HG03469 (cell line): Measurements from ENCODE around the gene DMRT1.
"Not testable (repeated sequence)": the region's sequence is repeated elsewhere in the genome, so short reads cannot be mapped to it uniquely, and the experiment has no call there.

Experiments
- ATAC-seq: cut with Tn5 transposase; IDR thresholded peaks from one replicate; pipeline ENCODE4 v1.9.1; 2021; ENCODE audit warnings: mild to moderate bottlenecking, moderate library complexity, moderate number of reproducible peaks; ENCODE audit not compliant: unreplicated experiment

The DMRT1 gene

DNA sequence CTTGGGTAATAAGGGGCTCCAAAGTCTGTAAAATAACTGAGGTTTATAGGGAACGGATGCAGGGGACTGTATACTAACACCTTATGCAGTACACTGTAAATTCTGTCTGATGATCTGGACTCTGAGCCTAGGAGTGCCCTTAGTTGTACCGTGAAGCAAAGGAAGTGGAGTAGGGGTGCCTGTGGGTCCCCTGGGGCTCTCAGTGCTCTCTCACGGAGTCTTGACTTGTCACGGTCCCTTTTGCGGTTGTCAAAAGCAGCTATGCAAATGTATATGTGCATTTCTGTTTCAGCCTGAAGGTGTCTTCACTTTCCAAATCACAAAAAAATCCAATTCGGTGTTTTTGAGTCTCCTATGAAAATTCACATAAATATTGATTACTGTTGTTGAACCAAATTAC, 17.8 kb downstream of the DMRT1 start:
- peak; percentile 100 for ATAC-seq

DNA sequence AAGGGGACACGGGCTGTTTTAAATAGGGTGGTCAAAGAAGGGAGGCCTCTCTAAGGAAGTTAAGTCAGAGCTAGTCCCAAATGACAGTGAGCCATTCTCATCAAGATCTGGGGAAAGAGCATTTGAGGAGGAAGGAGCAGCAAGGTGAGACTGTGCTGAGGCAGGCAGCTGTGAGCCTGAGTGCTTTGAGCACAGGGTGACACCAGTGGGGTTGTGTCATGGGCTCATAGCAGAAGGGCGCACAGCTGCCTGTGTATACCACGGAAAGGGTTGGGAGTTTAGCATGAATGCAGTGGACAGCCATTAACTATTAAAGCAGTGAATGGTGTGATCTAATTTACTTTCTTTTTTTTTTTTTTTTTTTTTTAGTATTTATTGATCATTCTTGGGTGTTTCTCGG, 19.2 kb downstream of the DMRT1 start:
- ATAC-seq, result no peak

DNA sequence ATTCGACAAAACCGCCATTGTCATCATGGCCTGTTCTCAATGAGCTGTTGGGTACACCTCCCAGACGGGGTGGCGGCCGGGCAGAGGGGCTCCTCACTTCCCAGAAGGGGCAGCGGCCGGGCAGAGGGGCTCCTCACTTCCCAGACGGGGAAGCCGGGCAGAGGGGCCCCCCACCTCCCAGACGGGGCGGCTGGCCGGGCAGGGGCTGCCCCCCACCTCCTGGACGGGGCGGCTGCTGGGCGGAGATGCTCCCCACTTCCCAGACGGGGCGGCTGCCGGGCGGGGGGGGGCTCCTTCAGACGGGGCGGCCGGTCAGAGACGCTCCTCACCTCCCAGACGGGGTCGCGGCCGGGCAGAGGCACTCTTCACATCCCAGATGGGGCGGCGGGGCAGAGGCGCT, 20.0 kb downstream of the DMRT1 start:
- ATAC-seq, result not testable (repeated sequence)

DNA sequence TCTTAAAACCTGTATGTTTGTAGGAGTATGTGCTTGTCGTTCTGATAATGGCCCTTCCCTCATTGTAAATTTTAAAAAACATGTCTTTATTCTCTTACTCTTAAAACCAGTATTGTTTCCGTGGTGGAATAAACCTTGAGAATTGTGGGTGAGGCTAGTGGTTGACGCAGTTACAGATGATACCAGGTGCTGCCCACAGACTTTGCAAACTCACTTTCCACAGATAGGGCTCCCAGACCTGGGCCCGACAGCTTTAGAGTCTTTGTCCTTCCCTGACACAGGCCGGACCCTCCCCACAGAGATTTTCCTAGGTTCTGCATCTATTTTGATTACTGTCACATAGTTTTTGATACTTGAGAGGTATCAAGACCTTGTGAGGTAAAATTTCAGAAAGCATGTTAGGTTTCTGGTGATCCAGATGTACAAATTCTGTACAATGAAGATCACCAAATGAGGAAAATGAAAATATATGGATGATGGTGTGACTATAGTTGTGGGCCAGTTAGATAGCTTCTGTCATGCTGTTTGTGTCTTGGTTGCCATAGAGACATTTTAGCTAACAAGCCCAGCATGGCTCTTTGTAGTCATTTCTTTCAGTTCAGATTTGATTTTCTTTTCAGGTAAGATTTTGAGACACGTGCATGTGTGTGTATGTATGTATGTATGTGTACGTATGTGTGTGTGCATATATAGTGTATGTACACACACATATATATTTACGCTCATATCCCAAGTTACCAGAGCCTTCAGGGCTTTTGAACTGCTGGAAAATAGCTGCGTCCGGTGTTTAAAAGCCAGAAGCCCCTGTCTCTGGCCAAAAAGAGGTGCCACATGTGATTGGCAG, 33.8 kb downstream of the DMRT1 start:
- no peak for ATAC-seq

DNA sequence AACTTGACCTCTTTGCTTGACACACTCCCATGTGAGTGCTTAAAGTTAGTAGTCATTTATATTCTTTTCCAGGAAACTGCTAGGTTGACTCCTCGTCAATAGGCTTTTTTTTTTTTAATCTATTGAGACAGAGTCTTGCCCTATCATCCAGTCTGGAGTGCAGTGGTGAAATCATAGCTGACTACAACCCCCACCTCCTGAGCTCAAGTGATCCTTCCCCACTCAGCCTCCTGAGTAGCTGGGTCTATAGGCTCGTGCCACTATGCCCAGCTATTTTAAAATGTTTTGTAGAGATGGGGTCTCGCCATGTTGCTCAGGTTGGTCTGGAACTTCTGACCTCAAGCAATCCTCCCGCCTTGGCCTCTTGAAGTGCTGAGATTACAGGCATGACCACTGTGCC, 34.9 kb downstream of the DMRT1 start:
- no peak for ATAC-seq

DNA sequence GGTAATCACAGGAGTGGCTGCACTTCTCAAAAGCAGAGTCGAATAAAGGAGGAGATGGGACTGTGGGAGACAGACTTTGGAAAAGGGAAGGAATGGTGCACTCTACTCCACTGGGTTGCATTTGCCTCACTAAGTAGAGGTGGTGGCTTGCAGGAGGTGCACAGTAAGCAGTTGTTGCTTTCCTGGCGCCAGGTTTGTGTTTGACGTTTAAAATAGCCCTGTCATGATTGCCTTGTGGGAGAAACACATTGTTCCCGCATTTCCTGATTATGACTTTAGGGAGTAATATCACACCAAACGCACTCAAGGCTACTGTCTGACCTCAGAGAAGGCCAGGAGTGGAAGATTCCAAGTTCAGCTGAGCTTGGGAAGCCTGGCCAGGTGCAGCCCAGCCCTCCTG, 36.7 kb downstream of the DMRT1 start:
- ATAC-seq, result no peak

DNA sequence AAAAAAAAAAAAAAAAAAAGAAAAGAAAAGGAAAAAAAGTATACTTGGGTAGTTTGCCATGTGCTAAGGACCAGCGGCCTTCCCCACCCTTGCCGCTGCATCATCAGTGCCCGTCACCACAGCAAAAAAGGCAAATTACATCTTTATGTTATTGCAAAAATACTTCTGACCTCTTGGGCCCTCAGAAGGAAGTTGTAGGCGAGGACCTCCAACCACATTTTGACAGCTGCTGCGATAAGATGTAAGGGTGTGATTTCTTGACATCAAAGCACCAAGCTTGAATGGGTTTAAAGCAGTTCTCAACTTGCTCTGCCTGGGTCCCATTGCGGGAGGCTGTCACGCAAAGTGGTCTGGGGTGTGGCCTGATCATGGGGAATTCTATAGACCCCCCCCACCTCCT, 39.2 kb downstream of the DMRT1 start:
- peak; percentile 70 for ATAC-seq

DNA sequence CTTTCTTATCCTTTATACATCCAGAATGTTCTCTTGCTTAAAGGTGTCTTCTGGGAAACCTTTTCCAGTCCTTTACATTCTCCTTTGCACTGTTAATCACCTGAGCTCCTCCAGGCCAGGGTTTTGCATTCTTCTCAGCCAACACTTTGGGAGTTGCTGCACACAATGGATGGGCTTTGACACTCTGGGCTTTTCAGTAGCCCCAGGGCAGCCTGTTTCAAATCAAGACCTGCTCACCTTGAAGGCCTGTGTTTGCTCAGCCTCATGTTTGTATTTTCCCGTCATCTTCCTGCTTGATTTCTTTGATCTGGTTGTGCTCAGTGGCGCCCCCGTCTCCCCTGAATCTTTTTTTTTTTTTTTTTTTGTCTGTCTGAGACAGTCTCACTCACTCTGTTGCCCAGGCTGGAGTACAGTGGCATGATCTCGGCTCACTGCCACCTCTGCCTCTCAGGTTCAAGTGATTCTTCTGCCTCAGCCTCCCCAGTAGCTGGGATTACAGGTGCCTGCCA, 41.0 kb downstream of the DMRT1 start:
- no peak for ATAC-seq

DNA sequence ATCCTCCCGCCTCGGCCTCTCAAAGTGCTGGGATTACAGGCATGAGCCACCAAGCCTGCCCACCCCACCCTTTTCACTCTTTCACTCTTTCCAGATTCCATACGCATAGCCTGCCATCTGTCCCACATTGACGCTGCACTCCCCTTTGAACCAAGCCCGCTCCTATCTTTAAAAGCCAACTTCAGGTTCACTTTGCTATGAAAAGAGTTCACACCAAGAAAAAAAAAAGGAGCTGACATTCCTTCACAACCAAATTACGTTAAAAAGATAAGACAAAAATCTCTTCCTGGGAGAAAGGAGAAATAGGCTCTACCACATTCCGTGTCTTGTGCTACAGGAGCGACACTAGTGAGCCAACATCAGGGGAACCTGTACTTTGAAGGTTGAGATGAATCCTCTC, 41.5 kb downstream of the DMRT1 start:
- no peak for ATAC-seq

DNA sequence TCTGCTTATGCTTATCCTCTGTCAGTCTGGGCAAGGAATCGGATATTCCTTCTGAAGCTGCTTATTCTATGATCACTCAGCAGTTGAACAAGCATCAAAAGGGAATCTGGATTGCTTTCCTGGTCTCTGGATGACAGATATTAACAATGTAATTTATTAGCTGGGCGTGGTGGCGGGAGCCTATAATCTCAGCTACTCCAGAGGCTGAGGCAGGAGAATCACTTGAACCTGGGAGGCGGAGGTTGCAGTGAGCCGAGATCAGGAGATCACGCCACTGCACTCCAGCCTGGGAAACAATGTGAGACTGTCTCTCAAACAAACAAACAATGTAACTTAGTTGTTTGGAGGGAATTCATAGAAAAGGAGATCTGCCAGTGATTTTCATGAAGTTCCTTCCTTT, 45.4 kb downstream of the DMRT1 start:
- ATAC-seq, result no peak

DNA sequence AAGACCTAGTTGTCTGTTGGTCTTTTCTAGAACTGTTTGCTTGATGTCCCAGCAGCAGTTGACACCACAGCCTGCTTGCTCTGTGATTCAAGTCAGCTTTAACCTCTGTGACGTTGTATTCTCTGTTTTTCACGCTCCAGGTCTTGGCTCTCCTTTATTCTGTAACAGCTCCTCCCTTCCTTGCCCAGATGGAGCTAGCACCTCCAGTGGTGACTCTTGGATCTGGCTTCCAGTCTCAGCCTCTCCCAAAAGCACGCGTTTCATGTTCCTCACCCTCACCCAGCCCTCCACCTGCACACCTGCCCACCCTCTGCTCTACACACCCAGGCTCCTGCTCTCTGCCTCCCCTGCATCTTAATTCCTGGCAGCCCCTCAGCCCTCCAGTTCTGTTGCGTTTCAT, 50.6 kb downstream of the DMRT1 start:
- no peak for ATAC-seq

DNA sequence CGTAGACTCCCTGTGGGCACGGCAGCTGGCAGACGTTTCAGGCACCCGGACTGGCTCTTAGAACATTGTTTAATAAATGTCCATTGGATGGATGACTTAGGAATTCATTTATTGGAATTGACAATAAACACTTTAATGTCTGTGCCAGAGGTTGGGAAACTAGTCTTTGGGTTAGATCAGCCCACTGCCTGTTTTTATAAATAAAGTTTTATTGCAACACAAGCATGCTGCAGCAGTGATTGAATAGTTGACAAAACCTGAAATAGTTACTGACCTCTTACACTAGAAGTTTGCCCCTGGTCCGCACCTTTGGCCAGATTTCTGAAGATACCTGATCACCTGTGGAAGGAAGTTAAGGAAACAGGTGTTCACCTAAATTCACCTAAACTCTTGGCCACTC, 51.6 kb downstream of the DMRT1 start:
- no peak for ATAC-seq

DNA sequence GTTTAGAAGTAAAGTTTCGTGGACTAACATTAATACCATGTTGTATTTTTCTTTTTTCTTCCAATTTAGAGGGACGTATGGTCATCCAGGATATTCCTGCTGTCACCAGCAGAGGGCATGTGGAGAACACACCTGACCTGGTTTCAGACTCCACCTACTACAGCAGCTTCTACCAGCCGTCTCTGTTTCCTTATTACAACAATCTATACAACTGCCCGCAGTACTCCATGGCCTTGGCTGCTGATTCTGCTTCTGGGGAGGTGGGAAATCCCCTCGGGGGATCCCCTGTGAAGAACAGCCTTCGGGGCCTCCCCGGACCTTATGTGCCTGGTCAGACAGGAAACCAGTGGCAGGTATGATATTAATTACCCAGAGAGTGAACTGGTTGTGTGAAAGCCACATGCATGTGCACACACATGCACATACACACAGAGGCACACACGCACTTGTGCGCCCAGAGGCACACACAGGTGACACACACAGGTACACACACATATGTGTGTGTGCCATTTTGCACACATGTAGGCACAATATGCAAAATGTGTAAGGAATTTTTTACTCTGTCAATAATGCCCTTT, 52.4 kb downstream of the DMRT1 start:
- peak; percentile 99 for ATAC-seq

DNA sequence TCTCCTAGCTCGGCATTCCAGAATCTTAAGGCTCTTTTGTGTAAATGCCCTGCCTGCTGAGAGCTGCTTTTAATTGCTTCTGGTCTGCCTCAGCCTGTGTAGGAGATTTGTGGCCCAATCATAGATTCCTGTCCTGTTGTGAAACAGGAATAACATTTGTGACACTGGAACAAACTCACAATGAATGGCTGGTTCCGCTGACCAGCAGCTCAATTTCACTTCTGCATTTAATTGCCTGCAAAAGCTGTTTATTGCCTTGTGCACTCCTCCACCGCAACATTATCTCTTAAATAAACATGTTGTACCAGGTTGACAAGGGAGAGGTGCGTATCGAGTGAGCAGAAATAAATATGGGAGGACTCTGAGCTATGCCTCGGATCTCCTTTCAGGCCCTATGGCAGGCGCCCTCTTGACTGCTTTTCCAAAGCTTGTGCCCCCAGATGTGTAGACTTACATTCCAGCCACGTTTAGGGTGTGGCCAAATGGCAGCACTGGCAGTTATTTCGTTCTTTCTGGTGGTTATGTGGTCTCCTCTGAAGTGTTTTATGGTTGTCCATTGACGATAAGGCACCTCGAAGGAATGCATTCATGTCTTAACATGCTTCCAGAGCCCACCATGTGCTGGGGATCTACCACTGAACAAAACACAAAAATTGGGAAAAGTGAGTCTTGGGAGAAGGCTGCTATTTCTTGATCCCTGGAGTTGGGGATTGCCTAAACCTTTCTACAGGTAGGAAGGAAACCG, 58.1 kb downstream of the DMRT1 start:
- ATAC-seq, result no peak

DNA sequence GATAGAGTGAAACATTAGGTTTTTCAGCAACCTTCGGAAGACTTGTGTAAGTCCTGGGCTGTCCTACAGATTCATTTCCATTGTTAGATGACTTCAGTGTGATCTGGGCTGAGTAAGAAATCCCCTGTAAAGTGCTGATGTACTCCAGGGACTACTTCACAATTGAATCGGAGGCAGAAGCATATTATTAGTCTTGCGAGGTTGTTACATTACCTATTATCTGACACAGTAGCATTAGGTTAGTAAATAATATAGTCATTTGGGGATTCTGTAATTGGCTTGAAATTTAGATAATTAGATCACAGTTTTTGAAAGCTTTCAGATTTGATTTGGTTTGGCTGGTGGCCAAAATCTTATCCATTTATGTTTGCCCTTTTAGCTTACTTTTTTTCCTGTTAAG, 62.4 kb downstream of the DMRT1 start:
- no peak for ATAC-seq

DNA sequence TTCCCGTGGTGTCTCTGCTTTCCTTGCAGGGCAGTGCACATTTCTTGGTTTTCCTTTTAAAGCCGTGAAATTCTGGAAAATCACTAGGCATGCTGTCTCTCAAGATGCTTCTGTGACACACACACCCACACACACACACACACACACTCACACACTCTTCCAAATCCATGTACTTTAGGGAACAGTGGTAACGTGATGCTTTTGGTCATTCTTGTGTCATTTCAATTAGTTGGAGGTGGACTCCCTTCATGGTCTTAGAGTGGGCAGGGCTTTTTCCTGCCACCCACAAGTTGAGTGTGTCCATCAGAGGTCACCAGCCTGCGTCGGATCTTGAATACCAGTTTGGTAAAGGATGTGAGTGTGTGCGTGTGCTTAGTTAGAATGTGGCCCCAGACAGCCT, 64.4 kb downstream of the DMRT1 start:
- no peak for ATAC-seq

DNA sequence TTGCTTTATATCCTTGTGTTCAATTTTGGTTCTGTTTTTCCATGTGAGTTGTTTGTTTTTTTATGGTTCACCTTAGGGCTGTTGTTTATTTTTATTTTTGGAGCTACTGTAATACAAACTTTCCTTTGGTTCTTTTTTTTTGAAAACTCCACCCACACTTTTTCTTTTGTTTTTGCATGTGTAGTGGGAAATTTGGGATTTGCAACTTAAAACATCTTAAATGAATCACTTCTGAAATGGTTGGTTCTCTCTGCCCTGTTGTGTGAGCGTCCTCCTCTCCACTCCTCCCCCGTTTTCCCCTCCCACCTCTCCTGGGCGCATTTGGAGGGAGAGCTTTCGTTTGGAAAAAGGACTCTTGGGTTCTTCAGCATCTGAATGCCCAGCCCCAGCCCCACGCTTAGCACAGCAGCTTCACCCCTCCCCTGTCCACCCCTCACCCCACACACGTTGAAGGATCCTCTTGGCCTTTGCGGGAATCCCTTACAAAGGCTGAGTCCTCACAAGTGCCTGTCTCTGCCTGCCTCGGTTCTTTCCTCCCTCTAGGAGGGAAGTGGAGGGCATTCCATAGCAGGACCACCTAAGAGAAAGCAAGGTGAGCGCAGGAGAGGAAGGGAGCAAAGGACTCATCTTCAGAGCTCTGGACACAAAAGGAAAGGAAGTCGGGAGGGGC, 67.2 kb downstream of the DMRT1 start:
- ATAC-seq, result no peak

DNA sequence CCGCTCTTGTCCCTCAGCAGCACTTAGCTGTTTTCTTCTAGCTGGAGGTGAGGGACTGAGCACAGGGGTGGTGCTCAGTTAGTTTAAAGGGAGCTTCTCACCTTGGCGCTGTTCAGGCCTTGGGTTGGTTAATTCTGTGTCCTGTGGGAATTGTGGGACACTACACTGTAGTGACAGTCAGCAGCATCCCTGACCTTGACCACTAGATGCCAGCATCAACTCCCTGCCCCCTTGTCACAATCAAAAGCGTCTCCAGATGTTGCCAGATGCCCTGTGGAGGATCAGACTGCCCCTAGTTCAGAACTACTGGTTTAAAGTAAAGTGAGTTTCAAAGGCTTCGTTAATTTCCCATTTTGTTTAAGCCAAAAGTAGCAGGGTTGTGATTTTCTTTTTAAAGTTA, 69.5 kb downstream of the DMRT1 start:
- no peak for ATAC-seq

DNA sequence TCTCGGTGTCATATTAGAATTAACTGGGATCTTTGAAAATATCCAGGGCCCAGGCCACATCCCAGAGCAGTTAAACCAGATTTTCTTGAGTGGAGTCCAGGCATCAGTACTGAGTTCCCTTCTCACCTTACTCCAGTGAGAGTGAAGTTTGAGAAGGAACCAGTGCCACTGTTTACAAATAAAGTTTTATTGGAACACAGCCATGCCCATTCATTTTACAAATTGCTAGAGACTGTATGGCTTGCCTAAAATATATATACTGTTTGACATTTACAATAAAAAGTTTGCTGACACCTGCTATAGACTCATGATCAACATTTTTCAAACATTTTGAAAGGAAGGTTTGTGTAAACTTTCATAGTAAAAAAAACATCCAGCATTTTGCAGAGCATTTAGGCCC, 71.3 kb downstream of the DMRT1 start:
- no peak for ATAC-seq

DNA sequence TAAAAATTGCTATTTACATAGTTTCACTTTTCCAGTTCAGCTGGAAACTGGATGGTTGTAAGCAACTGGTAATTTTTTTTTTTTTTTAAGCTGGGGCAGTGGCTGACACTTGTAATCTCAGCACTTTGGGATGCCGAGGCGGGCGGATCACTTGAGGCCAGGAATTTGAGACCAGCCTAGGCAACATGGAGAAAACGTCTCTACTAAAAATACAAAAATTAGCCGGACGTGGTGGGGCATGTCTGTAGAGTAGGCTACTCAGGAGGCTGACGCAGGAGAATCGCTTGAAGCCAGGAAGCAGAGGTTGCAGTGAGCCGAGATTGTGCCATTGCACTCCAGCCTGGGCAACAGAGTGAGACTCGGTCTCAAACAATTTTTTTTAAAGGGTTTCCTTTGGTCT, 72.0 kb downstream of the DMRT1 start:
- not testable (repeated sequence) for ATAC-seq

DNA sequence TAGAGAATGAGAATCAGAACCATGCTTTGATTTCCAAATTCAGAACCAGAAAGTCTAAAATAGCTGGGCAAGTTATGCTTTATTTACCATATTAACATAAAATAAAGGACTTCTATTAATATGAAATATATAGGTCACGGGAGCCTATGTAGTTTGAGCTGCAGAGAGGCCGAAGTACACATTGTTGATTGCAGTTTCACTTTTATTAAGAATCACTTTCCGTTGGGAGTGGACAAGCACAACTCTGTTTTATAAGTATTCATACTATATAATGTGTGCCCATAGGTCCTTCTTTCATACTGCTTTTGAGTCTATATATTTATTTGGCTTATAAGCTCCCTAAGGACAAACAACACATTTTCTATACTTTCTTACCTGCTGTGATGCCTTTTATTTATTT, 76.2 kb downstream of the DMRT1 start:
- no peak for ATAC-seq
